Mucosa of gallbladder (tissue), 1 donor: ENCODE measurements around the gene TOX2. TPM values are rescaled to one million over a fixed set of nuclear protein-coding genes. Genes with fewer than 3 reads are reported as not detected.

Experiments
- total RNA-seq: library from RNA; stranded (reverse); gene quantifications from one replicate; pipeline ENCODE4 v1.2.1, GENCODE V29; 2021
- donor health status: DM: no; HTN: no; CAD: no.

TOX2 gene
- total RNA-seq, 1 donor from 2014 or later: 4.5 TPM

Other genes with a start within 250 kb of the TOX2 start
- 1.6 TPM for gene MYBL2, start 247.7 kb upstream of the TOX2 start, total RNA-seq
- gene GTSF1L, start 187.8 kb upstream of the TOX2 start, total RNA-seq: not detected